VCaP (cell line): ENCODE results near the gene SDHD.

Experiments used
- H3K27ac ChIP-seq: fragments of 450-650 bp; 2 replicates; pipeline ENCODE4 v1.5.1; 2017
- TF ChIP-seq, protein P1 (sequence below): fragments of 450-650 bp; conservative IDR thresholded peaks from 2 replicates; pipeline ENCODE4 v1.5.1; 2017; ENCODE audit warnings: mild to moderate bottlenecking, moderate library complexity

Gene SDHD

DNA sequence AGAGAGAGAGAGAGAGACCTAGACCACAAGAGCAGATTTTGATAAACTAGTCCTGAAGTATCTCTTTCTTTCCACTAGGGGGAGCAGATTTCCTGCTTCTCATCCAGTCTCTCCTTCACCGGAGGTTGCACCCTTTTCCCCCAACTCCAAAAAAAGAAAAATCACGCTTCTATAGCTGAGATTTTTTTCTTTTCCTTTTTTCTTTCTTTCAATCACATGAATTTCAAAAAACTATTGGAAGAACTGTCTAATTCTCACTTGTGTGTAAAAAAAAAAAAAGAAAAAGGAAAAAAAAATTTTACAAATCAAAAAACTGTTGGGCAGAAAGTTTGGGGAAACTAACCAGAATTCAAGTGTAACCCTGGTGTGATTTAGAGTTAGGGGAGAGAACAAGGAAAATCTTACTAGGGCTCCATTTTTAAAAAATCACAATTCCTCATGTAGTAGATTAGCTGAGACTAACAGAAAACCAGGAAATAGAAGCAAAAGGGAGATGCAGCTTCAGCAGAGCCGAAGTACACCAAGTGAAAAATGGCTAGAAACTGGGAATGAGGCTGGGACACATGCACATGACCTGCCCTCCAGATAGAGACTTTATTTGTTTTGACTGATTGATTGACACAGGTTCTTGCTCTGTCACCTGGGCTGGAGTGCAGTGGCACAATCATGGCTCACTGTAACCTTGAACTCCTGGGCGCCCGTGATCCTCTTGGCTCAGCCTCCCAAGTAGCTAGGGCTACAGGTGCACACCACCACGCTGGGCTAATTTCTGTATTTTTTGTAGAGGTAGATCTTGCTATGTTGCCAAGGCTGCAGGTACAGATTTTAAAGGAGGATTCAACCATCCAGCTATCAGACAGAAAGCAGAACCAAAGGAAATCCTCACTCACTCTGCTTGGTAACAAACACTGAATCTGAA, 27.1 kb downstream of the SDHD start:
- no peak overlapping the region for H3K27ac ChIP-seq
- TF ChIP-seq, protein P1, sequence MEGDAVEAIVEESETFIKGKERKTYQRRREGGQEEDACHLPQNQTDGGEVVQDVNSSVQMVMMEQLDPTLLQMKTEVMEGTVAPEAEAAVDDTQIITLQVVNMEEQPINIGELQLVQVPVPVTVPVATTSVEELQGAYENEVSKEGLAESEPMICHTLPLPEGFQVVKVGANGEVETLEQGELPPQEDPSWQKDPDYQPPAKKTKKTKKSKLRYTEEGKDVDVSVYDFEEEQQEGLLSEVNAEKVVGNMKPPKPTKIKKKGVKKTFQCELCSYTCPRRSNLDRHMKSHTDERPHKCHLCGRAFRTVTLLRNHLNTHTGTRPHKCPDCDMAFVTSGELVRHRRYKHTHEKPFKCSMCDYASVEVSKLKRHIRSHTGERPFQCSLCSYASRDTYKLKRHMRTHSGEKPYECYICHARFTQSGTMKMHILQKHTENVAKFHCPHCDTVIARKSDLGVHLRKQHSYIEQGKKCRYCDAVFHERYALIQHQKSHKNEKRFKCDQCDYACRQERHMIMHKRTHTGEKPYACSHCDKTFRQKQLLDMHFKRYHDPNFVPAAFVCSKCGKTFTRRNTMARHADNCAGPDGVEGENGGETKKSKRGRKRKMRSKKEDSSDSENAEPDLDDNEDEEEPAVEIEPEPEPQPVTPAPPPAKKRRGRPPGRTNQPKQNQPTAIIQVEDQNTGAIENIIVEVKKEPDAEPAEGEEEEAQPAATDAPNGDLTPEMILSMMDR: peak; percentile 77

GRCh38 chr11:112114460-112114859, 27.8 kb downstream of the SDHD start:
- TF ChIP-seq, protein P1: no peak
- H3K27ac ChIP-seq: no peak overlapping the region

DNA sequence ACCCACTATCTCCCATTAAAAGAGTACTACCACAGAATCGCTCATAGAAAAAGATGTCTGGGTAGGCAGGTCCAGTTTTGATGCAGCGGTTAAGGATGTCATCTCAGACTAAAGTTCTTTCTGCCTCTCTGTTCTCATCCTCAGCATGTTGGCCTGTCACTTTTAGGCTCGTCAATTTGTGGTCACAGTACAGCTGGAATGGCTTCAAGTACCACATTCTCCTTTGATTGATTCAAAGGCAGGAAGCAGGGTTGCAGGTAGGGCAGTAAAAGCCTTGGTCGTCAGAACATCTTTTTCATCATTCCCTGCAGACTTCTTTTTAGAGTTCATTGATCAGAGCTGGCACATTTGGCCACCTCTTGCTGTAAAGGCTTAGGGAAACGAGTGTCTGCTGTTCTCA, 28.7 kb downstream of the SDHD start:
- no peak overlapping the region for H3K27ac ChIP-seq
- TF ChIP-seq, protein P1: no peak

GRCh38 chr11:112118176-112118575, 31.5 kb downstream of the SDHD start:
- TF ChIP-seq, protein P1: no peak
- H3K27ac ChIP-seq: no peak overlapping the region

DNA sequence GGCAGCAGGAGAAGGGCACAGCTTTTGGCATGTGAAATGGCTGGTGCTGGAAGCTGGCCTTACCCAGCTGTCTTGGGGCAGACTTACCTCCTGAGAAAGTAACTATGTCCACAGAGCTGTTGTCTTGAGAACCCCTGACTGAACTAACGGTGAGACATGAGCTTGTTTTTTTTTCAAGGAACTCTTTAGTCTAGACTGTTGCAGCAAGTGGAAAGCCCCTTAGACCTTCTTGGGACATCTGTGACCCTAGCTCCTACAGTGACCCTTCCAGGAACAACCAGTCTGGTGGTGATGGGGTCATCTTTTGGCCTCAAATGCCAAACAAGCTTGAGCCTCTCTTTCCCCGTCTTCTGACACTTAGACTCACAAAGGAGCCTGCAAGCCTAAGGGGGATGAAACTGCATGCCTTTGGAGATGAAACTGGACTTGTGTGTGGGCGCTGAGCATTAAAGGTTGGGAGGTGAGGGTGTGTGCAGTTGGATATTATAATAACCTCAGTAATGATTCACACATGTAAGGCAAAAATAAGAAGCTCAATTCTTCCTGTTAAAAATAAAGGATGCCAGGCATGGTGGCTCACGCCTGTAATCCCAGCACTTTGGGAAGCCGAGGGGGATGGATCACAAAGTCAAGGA, 35.4 kb downstream of the SDHD start:
- no peak overlapping the region for H3K27ac ChIP-seq
- TF ChIP-seq, protein P1: no peak

- TF ChIP-seq, protein P1: no peak
- H3K27ac ChIP-seq: no peak overlapping the region
Measured at GRCh38 chr11:112123129-112123528, 36.5 kb downstream of the SDHD start.

- TF ChIP-seq, protein P1: no peak
- no peak overlapping the region for H3K27ac ChIP-seq
Measured at GRCh38 chr11:112127056-112127455, 40.4 kb downstream of the SDHD start.
